Stimulated activated CD4-positive, alpha-beta T cell treated with anti-CD3 and anti-CD28 coated beads, Interleukin-12 subunit alpha, Interleukin-12 subunit beta, amount 100 ng/mL, for 24 hours (primary cell): ENCODE measurements around the gene RNH1.

Experiments used
- DNase-seq, 2 experiments: peaks; one replicate each; pipeline ENCODE4 v3.0.0-alpha.2; 2020; ENCODE audit warnings: low read depth in 2 of 2

The RNH1 gene

GRCh38 chr11:499201-500076 is 7.6 kb downstream of the RNH1 start:
- DNase-seq, result no peak

- no peak for DNase-seq
Measured at GRCh38 chr11:498297-499181, 8.5 kb downstream of the RNH1 start.

DNA sequence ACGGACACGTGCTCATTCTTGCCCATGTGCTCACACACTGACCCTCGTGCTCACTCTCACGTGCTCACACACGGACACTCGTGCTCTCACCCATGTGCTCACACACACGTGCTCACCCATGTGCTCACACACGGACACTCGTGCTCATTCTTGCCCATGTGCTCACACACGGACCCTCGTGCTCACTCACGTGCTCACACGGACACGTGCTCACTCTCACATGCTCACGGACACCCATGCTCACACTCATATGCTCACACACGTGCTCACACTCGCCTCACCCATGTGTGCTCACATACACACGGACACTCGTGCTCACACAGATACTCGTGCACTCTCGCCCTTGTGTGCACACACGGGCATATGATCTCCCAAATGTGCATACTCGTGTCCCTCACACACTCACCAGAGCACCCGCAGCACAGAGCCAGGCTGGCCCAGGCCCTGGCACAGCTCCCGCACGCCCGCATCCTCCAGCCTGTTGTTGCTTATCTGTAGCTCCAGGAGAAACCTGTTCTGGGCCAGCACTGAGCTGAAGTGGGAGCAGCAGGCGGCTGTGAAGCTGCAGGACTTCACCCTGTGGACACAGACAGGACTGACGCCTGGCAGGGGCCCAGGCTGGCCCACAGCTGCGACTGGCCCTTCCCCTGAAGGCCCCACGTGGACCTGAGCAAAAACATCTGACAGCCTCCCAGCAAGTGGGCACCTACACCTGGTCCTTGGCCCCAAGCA is 9.3 kb downstream of the RNH1 start:
- DNase-seq, result no peak

- DNase-seq, result no peak
Measured at GRCh38 chr11:496834-497564, 10.0 kb downstream of the RNH1 start.

- no peak for DNase-seq
Measured at GRCh38 chr11:495537-495931, 11.5 kb downstream of the RNH1 start.

DNA sequence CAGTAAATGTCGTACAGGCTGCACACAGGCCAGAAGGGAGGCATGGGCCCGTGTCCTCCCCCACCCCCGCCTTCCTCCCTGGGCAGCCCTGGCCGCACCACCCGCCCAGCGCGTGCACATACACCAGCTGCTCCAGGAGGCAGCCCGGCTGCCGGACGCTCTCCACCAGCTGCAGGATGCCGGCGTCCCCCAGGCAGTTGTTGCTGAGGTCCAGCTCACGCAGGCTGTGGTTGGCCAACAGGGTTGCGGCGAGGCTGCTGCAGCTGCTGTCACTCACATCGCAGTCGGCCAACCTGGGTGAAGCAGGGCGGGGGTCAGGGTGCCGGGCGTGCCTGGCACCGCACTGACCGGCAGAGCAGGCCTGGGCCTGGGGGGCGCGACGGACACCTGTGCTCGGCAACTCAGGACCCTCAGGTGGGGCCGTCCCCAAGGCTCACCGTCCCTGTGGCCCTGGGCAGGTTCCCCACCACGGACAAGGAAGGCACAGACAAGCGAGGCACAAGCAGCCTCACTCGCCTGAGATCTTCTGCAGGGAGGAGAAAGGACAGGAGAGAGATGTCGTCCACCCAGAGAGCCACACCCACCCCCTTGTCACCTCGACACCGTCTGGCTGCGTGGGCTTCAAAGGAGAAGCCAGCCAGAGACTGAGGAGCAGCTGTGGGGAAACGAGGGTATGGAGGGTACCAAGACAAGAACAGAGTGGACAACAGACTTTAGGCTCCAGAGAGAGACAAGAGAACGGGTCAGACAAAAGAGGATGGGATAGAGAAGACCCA is 12.1 kb downstream of the RNH1 start:
- no peak for DNase-seq

- DNase-seq, result no peak
Measured at GRCh38 chr11:492427-493226, 14.4 kb downstream of the RNH1 start.

DNA sequence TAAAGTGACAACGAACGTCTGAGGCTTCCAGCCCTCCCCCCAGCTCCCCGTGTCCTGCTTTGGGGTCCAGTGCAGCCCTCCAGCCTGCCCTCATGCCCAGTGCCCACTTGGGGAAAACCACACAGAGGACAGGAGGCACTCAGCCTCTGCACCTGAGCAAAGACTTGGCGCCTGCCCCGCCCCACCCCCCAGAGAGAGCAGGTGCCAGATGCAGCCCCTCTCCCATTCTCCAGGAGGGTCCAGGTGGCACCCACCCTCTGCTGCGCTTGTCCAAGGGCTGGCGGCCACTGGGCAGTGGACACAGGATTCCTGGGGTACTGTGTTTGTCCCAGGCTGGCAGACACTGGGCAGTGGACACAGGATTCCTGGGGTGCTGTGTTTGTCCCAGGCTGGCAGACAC is 15.7 kb downstream of the RNH1 start:
- DNase-seq, result no peak

- no peak for DNase-seq
Measured at GRCh38 chr11:490930-491260, 16.1 kb downstream of the RNH1 start.

DNA sequence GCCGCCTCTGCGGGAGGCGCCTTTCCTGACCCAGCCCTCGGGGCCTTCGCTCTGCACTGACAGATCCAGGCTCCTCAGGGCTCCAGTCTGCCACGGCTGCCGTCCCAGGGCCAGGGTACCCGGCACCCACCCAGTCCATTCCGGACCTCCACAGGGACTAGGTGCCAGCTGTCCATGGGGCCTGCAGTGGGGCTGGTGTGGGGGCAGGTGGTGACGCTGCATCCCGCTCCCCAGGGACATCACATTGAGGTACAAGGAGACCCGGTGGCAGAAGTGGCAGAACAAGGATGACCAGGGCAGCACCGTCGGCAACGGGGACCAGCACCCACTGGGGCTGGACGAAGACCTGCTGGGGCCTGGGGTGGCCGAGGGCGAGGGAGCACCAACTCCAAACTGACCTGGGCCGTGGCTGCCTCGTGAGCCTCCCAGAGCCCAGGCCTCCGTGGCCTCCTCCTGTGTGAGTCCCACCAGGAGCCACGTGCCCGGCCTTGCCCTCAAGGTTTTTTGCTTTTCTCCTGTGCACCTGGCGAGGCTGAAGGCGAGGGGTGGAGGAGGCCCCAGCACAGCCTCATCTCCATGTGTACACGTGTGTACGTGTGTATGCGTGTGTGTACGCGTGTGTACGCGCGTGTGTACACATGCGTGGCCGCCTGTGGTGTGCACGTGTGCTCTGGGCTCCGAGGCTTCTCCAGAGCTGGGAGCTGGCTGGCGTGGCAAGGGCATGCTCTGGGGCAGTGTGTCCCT is 16.7 kb downstream of the RNH1 start:
- DNase-seq, result no peak

GRCh38 chr11:489610-490185 is 17.3 kb downstream of the RNH1 start:
- DNase-seq, result no peak

- DNase-seq, result no peak
Measured at GRCh38 chr11:488992-489391, 18.1 kb downstream of the RNH1 start.

GRCh38 chr11:488579-488978 is 18.5 kb downstream of the RNH1 start:
- DNase-seq, result no peak

- no peak for DNase-seq
Measured at GRCh38 chr11:488062-488461, 19.0 kb downstream of the RNH1 start.

- no peak for DNase-seq
Measured at GRCh38 chr11:487571-488021, 19.4 kb downstream of the RNH1 start.

DNA sequence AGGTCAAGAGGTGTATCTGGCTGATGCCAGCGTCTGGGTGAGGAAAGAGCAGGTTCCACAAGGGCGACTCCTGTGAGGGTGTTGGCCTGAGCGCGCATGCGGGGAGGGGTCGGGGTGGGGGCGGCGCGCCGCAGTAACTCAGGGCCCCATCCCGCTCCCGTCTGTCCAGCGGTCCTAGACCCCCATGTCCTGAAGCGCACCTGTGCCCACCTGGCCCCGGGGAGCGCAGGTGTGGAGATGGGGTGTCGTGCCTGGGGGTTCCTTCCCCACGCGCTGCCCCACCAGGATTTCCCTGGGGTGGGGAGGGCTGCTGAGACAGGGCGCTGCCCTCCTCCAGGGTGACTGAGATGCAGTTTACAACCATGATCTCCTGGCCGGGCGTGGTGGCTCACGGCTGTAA is 20.9 kb downstream of the RNH1 start:
- DNase-seq, result no peak

- no peak for DNase-seq
Measured at GRCh38 chr11:484616-485015, 22.4 kb downstream of the RNH1 start.

DNA sequence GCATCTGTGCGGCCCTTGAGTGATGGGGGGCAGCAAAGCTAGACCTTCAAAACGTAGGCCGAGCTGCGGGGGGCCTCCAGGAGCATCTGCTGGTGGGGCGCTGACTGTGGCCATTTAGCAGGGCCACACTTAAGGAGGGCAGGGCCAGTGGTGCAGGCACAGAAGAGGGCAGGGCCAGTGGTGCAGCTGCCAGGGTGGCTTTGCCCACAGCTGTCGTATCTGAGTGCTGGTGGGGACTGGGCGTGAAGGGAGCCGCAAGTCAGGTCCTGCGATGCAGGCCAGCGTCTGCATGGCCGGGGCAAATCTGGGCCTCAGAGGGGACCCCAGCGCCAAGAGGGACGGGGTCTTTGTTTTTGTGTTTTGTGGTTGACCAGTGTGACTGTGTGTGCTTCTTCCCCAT is 27.7 kb downstream of the RNH1 start:
- DNase-seq, result no peak
